H1 (cell line): Measurements from ENCODE around the gene RFNG. TPM values are rescaled to one million over a fixed set of nuclear protein-coding genes. Genes with fewer than 3 reads are reported as not detected.
A peak's percentile ranks its signal among the peaks of the same experiment; 100 is the strongest.

Experiments used
- CBX5 ChIP-seq: fragments of 300-800, 300-1000 bp; sonication (generic); IDR thresholded peaks from 2 replicates; pipeline ENCODE4 v1.7.1; 2016; ENCODE audit warnings: antibody characterized with exemption, low read length, low read depth
- EGR1 ChIP-seq: IDR thresholded peaks from 2 replicates; pipeline ENCODE4 v1.6.1; 2011; ENCODE audit warnings: low read depth, low read length, borderline replicate concordance
- KDM4A ChIP-seq: IDR thresholded peaks from one replicate; pipeline ENCODE4 v1.7.1; 2012; ENCODE audit warnings: low read depth, mild to moderate bottlenecking, moderate library complexity, low read length, inconsistent platforms; ENCODE audit not compliant: severe bottlenecking
- SP1 ChIP-seq: IDR thresholded peaks from 2 replicates; pipeline ENCODE4 v1.6.1; 2011; ENCODE audit warnings: low read depth, low read length
- SUZ12 ChIP-seq: fragments of 200-600 bp; sonication (generic); IDR thresholded peaks from 2 replicates; pipeline ENCODE4 v1.6.1; 2012; ENCODE audit warnings: mild to moderate bottlenecking, inconsistent platforms, low read length, moderate library complexity, mixed read lengths
- polyA plus RNA-seq, 7 experiments: library from polyadenylated mRNA; depleted of rRNA in 3 of 7; stranded (reverse) in 5 of 7; unstranded in 2 of 7; fragments of >200 nt in 5 of 7; fragments of 200-250 nt in 2 of 7; gene quantifications; 1 replicate in 5 of 7; 2 replicates in 1 of 7; 4 replicates in 1 of 7; pipeline versions ENCODE4 v1.2.1 to v1.2.3, GENCODE V29; 2011 to 2013; ENCODE audit warnings: missing spikeins in 2 of 7, mixed read lengths in 2 of 7
- total RNA-seq: library from RNA; stranded (reverse); fragmentation: NEBNext Ultra II Directional; extraction: Animal tissue kit (Norgen Biotek cat#: 25700); gene quantifications from 2 replicates; pipeline ENCODE4 v1.2.1, GENCODE V29; 2021
- TF ChIP-seq, protein P1 (sequence below): IDR thresholded peaks from 2 replicates; pipeline ENCODE4 v1.6.1; 2011; ENCODE audit warnings: low read length, improper control_type of control experiment

The RFNG gene
- total and polyA plus RNA-seq, 2 of the 8 experiments (the other 6 are each of a cell fraction or from before 2014, with no cell fraction given): 26.7 to 28.4 TPM

GRCh38 chr17:82031303-82031884 lies 20.2 kb downstream of the RFNG start, which contains the start of gene RAC3 (continued):
- no peak for TF ChIP-seq CBX5
- TF ChIP-seq KDM4A: peak; percentile 18
- TF ChIP-seq EGR1: no peak
- TF ChIP-seq SP1: no peak
- TF ChIP-seq, protein P1, sequence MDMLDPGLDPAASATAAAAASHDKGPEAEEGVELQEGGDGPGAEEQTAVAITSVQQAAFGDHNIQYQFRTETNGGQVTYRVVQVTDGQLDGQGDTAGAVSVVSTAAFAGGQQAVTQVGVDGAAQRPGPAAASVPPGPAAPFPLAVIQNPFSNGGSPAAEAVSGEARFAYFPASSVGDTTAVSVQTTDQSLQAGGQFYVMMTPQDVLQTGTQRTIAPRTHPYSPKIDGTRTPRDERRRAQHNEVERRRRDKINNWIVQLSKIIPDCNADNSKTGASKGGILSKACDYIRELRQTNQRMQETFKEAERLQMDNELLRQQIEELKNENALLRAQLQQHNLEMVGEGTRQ: no peak
- TF ChIP-seq SUZ12: no peak
